Skeletal muscle satellite cell (primary cell): Measurements from ENCODE around the gene ZMYM4.
"Not testable (repeated sequence)": the region's sequence is repeated elsewhere in the genome, so short reads cannot be mapped to it uniquely, and the experiment has no call there.

ENCODE experiments used
- H3K27me3 ChIP-seq: 2 replicates; pipeline ENCODE4 v1.7.0; 2013; ENCODE audit warnings: low read length; ENCODE audit not compliant: control insufficient read depth, insufficient read depth
- H3K36me3 ChIP-seq: 2 replicates; pipeline ENCODE4 v1.7.0; 2013; ENCODE audit warnings: mild to moderate bottlenecking, control low read depth, low read length; ENCODE audit not compliant: insufficient read depth
- H3K4me1 ChIP-seq: 2 replicates; pipeline ENCODE4 v1.7.0; 2013; ENCODE audit warnings: low read length; ENCODE audit not compliant: control insufficient read depth, insufficient read depth
- H3K4me2 ChIP-seq: 2 replicates; pipeline ENCODE4 v1.7.0; 2013; ENCODE audit warnings: mild to moderate bottlenecking, low read length
- H3K4me3 ChIP-seq: 2 replicates; pipeline ENCODE4 v1.7.0; 2013; ENCODE audit warnings: low read length
- H3K9ac ChIP-seq: 2 replicates; pipeline ENCODE4 v1.7.0; 2013; ENCODE audit warnings: mild to moderate bottlenecking, low read depth, low read length, moderate library complexity
- H3K9me3 ChIP-seq: replicated peaks from 2 replicates; pipeline ENCODE4 v1.7.0; 2013; ENCODE audit warnings: mild to moderate bottlenecking, control low read depth, low read length

ZMYM4 gene

DNA sequence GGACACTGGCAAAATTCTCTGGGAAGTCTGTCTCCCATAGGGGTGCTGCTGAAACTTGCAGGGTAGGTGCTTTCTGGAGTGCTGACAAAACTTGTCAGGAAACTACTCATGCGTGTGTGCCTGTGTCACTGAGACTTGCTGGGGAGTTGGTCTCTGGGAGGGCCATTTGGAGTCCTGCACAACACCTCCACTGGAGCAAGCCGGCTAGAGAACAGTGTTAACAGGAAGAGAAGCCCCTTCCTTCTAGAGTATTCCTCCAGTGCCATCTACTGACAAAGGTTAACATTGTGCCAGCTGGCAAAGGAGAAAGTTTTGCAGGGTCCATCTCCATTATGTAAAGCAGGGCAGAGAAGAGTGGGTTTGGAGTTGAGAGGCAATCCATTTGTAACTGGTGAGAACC lies 30.0 kb downstream of the ZMYM4 start:
- Histone ChIP-seq H3K4me2 (no peak overlapping the region), H3K27me3 (no peaks in the 10 kb centered on the region), H3K4me3 (no peak overlapping the region), H3K9me3 (no peaks in the 10 kb centered on the region), H3K9ac (no peak overlapping the region), H3K36me3 (peaks cover 16% of the 10 kb centered on the region), H3K4me1 (peaks cover 3% of the 10 kb centered on the region)

DNA sequence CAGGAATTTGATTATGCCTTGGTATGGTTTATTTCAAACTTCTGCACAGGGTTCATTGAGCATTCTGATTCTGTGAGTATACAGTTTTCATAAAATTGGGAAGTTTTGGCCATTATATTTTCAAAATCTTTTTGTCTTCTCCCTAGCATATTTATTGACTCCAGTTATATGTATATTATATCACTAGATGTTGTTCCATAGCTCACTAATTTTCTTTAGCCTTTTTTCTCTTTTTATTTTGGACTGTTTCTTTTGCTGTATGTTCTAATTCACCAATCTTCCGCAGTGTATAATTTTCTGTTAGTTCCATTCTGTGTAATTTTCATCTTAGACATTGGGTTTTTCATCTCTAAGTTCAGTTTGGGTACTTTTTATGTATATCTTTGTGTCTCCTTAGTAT lies 31.9 kb downstream of the ZMYM4 start:
- H3K36me3 ChIP-seq, result peaks cover 15% of the 10 kb centered on the region
- H3K9ac ChIP-seq, result no peak overlapping the region
- no peaks in the 10 kb centered on the region for H3K9me3 ChIP-seq
- no peaks in the 10 kb centered on the region for H3K27me3 ChIP-seq
- H3K4me2 ChIP-seq, result no peak overlapping the region
- H3K4me1 ChIP-seq, result peaks cover 3% of the 10 kb centered on the region
- no peak overlapping the region for H3K4me3 ChIP-seq

DNA sequence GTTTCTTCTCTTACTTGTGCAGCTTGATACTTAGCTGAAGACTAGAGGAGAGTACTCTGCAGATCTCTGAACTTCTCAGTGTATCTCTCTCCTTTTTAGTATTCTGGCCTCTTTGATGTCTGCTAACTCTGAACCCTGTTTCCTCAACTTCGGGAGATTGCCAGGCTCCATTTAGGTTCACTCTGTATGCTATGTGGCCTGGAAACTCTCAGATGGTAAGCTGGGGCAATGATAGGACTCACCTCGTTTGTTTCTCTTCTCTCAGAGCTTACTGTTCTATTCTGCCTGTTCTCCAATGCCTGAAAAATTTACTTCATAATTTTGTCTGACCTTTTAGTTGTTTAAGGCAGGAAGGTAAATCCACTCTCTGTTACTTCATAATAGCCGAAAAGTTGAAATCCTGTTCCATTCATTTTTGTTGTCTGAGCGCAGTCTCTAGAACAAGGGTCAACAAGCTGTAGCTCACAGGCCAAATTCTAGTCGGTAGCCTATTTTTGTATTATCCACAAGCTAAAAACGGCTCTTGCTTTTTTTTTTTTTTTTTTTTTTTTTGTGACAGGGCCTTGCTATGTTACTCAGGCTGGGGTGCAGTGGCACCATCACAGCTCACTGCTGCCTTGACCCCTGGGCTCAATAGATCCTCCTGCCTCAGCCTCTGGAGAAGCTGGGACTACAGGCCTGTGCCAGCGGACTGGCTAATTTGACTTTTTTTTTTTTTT lies 33.3 kb downstream of the ZMYM4 start:
- Histone ChIP-seq H3K36me3 (peaks cover 19% of the 10 kb centered on the region), H3K4me3 (no peak overlapping the region), H3K9me3 (no peaks in the 10 kb centered on the region), H3K27me3 (no peaks in the 10 kb centered on the region), H3K4me2 (no peak overlapping the region), H3K9ac (no peak overlapping the region), H3K4me1 (peaks cover 3% of the 10 kb centered on the region)

DNA sequence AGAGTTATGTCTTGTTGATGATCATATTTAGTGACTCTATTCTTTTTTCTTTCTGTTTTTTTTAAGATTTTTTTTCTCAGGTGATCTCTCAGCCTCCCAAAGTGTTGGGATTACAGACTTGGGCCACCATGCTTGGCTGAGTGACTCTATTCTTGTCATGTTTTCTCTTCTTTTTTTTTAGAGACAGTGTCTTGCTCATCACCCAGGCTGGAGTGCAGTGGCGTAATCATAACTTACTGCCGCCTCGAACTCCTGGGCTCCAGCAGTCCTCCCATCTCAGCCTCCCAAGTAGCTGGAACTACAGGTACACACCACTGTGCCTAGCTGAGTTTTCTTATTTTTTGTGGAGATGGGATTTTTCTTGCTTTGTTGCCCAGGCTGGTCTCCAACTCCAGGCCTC lies 36.9 kb downstream of the ZMYM4 start:
- Histone ChIP-seq H3K4me1 (no peaks in the 10 kb centered on the region), H3K9me3 (no peaks in the 10 kb centered on the region), H3K27me3 (no peaks in the 10 kb centered on the region), H3K4me3 (no peak overlapping the region), H3K36me3 (peaks cover 9% of the 10 kb centered on the region), H3K4me2 (no peak overlapping the region), H3K9ac (no peak overlapping the region)

DNA sequence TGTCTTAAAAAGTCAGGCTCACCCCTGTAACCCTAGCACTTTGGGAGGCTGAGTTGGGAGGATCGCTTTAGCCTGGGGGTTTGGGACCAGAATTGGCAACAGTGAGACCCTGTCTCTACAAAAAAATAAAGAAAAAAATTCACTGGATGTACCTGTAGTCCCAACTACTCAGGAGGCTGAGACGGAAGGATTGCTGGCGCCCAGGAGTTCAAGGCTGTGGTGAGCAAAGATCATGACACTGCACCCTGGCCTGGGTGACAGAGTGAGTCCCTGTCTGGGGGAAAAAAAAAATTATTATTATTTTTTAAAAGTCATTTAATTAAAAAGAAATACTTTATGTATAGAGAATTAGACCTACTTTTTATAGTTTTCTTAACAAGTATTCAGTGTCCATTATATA lies 47.1 kb downstream of the ZMYM4 start:
- H3K4me2 ChIP-seq, result no peak overlapping the region
- no peaks in the 10 kb centered on the region for H3K9me3 ChIP-seq
- no peaks in the 10 kb centered on the region for H3K36me3 ChIP-seq
- H3K4me1 ChIP-seq, result no peaks in the 10 kb centered on the region
- H3K4me3 ChIP-seq, result no peak overlapping the region
- H3K9ac ChIP-seq, result no peak overlapping the region
- no peaks in the 10 kb centered on the region for H3K27me3 ChIP-seq

DNA sequence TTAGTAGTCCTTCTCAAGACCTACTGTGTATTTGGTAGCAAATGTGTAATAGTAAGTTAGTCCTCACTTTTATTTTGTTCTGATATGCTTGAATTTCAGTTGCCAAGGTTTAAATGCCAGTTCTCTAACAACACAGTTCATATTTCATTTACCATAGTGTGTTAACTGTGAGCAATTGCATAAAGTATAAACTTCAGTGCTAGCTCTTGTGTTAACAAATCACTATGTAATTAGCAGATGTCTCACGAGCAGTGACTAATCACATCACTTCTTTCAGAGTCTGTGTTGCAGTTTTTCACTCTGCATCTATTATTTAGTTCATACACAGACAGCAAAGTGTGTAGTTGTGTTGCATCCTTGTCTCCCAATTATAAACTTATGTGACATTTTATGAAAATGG lies 47.8 kb downstream of the ZMYM4 start:
- Histone ChIP-seq H3K27me3 (no peaks in the 10 kb centered on the region), H3K4me2 (no peak overlapping the region), H3K4me1 (no peaks in the 10 kb centered on the region), H3K9me3 (no peaks in the 10 kb centered on the region), H3K9ac (no peak overlapping the region), H3K36me3 (no peaks in the 10 kb centered on the region), H3K4me3 (no peak overlapping the region)

DNA sequence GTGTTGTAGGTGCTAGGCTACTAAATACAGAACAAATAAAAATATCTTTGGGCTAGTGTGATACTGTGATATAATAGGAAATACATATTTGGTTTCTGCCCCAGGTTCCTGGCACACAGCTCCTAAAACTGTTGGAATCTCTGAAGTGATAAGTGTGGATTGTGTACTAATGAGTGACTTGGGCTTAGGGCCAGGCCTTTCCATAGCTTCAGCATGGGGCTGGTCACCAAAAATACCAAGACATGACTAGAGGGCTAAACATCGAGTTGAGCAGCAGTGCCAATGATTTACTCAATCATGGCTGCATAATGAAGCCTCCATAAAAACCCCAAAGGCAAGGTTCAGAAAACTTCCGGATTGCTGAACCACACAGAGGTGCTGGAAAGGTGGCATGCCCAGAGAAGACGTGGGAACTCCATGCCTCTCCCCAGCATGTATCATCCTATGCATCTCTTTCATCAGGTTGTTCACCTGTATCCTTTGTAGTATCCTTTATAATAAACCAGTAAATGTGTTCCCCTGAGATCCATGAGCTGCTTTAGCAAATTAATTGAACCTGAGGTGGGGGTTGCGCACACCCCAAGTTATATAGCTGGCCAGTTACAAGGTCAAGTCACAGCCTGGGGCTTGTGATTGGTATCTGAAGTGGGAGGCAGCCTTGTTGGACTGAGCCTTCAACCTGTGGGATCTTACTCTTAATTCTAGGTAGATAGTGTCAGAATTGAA lies 51.6 kb downstream of the ZMYM4 start:
- Histone ChIP-seq H3K27me3 (no peaks in the 10 kb centered on the region), H3K4me2 (no peak overlapping the region), H3K4me1 (peaks cover 8% of the 10 kb centered on the region), H3K36me3 (no peaks in the 10 kb centered on the region), H3K9me3 (no peaks in the 10 kb centered on the region), H3K4me3 (no peak overlapping the region), H3K9ac (no peak overlapping the region)

DNA sequence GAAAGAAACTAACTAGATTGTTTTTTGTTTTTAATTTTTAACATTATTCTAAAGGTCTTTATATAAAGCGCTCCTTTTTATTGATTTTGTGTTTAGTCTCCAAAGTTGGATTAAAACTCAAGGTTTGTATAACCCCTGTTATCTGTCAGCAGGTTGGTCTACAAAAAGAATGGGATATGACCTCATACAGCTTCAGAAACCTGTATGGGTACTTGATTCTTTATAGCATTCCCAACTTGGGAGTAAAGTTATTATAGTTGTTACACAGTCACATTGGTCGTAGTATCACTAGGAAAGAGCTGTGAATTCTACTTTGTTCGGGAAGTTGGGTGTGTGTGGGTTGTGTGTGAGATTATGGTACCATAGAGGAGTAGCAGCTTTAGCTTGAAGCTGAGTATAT lies 52.4 kb downstream of the ZMYM4 start:
- Histone ChIP-seq H3K4me1 (peaks cover 8% of the 10 kb centered on the region), H3K27me3 (no peaks in the 10 kb centered on the region)

DNA sequence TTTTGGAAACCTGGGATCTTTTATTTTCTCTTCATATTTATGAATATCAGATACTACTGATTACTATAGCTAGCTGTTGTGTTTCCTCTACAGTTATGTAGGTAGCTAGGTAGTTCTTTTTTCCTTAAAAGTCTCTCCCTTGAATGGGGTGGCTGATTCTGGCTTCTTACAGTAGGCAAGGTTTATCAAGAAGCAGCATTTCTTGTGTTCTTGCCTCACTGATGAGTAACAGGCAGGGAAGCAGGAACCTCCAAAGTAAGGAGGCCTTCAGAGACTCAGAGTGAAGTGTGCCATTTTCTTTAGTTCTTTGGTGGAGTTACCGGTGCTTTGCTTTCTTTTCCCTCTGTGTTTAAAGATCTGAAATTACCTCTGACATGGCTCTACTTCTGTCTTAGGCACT lies 56.0 kb downstream of the ZMYM4 start:
- H3K4me1 ChIP-seq, result peaks cover 8% of the 10 kb centered on the region
- no peak overlapping the region for H3K4me3 ChIP-seq
- no peaks in the 10 kb centered on the region for H3K27me3 ChIP-seq
- peaks cover 9% of the 10 kb centered on the region for H3K36me3 ChIP-seq
- H3K9me3 ChIP-seq, result no peaks in the 10 kb centered on the region
- peak overlapping the region; percentile 48 for H3K4me2 ChIP-seq
- H3K9ac ChIP-seq, result no peak overlapping the region

More for the DNA sequence above, 52.4 kb downstream of the ZMYM4 start:
- Histone ChIP-seq H3K4me2 (no peak overlapping the region), H3K36me3 (no peaks in the 10 kb centered on the region), H3K9ac (no peak overlapping the region), H3K9me3 (no peaks in the 10 kb centered on the region), H3K4me3 (no peak overlapping the region)

DNA sequence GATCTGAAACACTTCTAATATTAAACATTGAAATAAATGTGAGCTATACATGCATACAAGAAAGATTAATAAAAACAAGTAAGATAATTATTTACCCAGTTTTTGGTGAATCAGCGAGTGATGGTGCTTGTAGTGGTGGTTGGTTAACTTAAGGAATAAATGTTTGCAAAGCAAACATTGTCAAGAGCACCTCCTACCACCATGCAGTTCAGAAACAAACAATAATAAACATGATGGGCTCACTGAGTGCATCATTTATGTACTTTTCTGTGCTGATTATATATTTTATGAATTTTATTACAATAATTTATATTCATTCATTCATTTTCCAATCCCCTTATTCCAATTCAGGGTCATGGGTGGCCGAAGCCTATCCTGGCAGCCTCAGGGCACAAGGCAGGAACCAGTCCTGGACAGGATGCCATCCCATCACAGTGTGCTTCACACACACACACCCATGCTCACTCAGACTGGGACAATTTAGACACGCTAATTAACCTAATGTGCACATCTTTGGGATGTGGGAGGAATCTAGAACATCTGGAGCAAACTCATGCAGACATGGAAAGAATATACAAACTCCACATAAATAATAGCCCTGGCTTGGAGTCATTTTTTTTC lies 57.8 kb downstream of the ZMYM4 start:
- Histone ChIP-seq H3K4me3 (no peak overlapping the region), H3K9ac (no peak overlapping the region), H3K4me1 (peaks cover 8% of the 10 kb centered on the region), H3K9me3 (no peaks in the 10 kb centered on the region), H3K27me3 (no peaks in the 10 kb centered on the region), H3K36me3 (peaks cover 9% of the 10 kb centered on the region), H3K4me2 (no peak overlapping the region)

DNA sequence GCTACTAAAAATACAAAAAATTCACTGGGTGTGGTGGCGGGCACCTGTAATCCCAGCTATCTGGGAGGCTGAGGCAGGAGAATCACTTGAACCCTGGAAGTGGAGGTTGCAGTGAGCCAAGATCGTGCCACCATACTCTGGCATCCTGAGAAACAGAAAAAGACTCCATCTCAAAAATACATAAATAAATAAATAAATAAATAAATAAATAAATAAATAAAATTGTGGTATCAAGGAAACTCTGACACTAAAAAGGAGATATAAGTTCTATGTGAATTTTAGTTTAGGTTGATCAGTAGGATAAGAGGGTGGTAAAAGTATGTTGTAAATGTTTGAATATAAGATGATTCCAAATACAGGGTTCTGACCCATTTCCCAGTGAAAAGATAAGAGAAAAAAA lies 63.1 kb downstream of the ZMYM4 start:
- H3K36me3 ChIP-seq, H3K9ac ChIP-seq, H3K4me3 ChIP-seq, H3K9me3 ChIP-seq, H3K4me2 ChIP-seq, H3K27me3 ChIP-seq, H3K4me1 ChIP-seq: not testable (repeated sequence)
